HEK293 (cell line): ENCODE measurements around the gene C19orf33.

Source experiments
- GLI2 ChIP-seq: fragments of 450-650 bp; formaldehyde crosslinking; IDR thresholded peaks from 2 replicates; pipeline ENCODE4; 2017; ENCODE audit warnings: missing biosample characterization, missing genetic modification characterization, low read depth, borderline replicate concordance
- PRDM1 ChIP-seq: fragments of 450-650 bp; formaldehyde crosslinking; IDR thresholded peaks from 2 replicates; pipeline ENCODE4; 2016; ENCODE audit warnings: missing biosample characterization, missing genetic modification characterization
- SP3 ChIP-seq: fragments of 450-650 bp; formaldehyde crosslinking; IDR thresholded peaks from 2 replicates; pipeline ENCODE4 v1.5.1; 2016; ENCODE audit warnings: missing biosample characterization, missing genetic modification characterization
- ZBTB20 ChIP-seq: fragments of 450-650 bp; formaldehyde crosslinking; IDR thresholded peaks from 2 replicates; pipeline ENCODE4 v1.5.1; 2016; ENCODE audit warnings: missing biosample characterization, missing genetic modification characterization
- ZNF501 ChIP-seq: fragments of 450-650 bp; formaldehyde crosslinking; IDR thresholded peaks from 2 replicates; pipeline ENCODE4 v1.5.1; 2016; ENCODE audit warnings: missing biosample characterization, missing genetic modification characterization
- ZNF610 ChIP-seq: fragments of 450-650 bp; formaldehyde crosslinking; IDR thresholded peaks from 2 replicates; pipeline ENCODE4 v1.5.1; 2016; ENCODE audit warnings: missing biosample characterization, missing genetic modification characterization, borderline replicate concordance
- ZNF629 ChIP-seq: fragments of 450-650 bp; formaldehyde crosslinking; IDR thresholded peaks from 2 replicates; pipeline ENCODE4 v1.5.1; 2017; ENCODE audit warnings: missing biosample characterization, missing genetic modification characterization
- TF ChIP-seq, protein P1 (sequence below): fragments of 450-650 bp; formaldehyde crosslinking; IDR thresholded peaks from 2 replicates; pipeline ENCODE4 v1.5.1; 2016; ENCODE audit warnings: missing biosample characterization, missing genetic modification characterization, borderline replicate concordance
- TF ChIP-seq, protein P2 (sequence below): fragments of 450-650 bp; formaldehyde crosslinking; IDR thresholded peaks from 2 replicates; pipeline ENCODE4 v1.5.1; 2017; ENCODE audit warnings: missing biosample characterization, missing genetic modification characterization
- TF ChIP-seq, protein P3 (sequence below): fragments of 450-650 bp; formaldehyde crosslinking; optimal IDR thresholded peaks from 2 replicates; pipeline ENCODE3; 2016; ENCODE audit warnings: missing biosample characterization, mild to moderate bottlenecking, missing genetic modification characterization
- TF ChIP-seq, protein P4 (sequence below): fragments of 450-650 bp; formaldehyde crosslinking; IDR thresholded peaks from 2 replicates; pipeline ENCODE4 v1.5.1; 2016; ENCODE audit warnings: missing biosample characterization, missing genetic modification characterization, borderline replicate concordance
- TF ChIP-seq, protein P5 (sequence below): fragments of 450-650 bp; formaldehyde crosslinking; IDR thresholded peaks from 2 replicates; pipeline ENCODE4 v1.5.1; 2016; ENCODE audit warnings: missing biosample characterization, missing genetic modification characterization
- TF ChIP-seq, protein P6 (sequence below): fragments of 450-650 bp; formaldehyde crosslinking; IDR thresholded peaks from 2 replicates; pipeline ENCODE4 v1.5.1; 2016; ENCODE audit warnings: missing biosample characterization, missing genetic modification characterization
- TF ChIP-seq, protein P7 (sequence below): fragments of 450-650 bp; formaldehyde crosslinking; IDR thresholded peaks from 2 replicates; pipeline ENCODE4 v1.5.1; 2017; ENCODE audit warnings: missing biosample characterization, missing genetic modification characterization
- TF ChIP-seq, protein P8 (sequence below): fragments of 450-650 bp; formaldehyde crosslinking; IDR thresholded peaks from 2 replicates; pipeline ENCODE4 v1.5.1; 2016; ENCODE audit warnings: missing biosample characterization, missing genetic modification characterization, low read depth

C19orf33 gene

DNA sequence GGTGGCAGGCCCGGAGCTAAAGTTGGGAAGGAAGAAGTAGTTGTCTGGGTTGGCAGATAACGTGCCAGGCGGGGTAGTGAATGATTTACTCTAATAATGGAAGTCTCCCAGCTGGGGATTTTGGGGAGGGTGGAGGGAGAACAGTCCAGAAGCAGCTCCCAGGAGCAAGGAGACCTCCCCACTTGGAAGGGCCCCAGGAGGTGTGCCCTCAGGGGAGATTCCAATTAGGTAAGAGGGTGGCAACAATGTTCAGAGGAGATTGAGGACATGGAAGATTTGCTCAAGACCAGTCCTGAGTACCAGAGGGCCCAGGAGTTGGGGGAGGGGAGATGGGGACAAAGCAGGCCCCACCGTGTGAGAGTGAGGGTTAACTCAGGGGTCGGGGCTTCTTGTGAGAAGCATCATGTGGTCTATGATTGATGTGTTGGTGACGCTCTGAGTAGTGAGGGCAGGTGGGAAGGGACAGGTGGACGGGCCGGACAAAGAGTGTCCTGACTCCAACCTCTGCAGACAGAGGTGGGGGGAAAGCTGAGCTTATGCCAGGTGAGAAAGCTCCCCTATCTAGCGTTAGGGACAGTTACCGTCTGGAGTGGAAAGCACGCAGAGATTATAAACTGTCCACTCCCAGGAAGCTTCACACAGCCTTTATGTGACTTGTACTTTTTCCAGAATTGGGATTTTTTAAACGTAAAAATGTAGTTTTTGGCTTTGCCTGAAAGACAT, 36.1 kb upstream of the C19orf33 start (continued):
- TF ChIP-seq, protein P1, sequence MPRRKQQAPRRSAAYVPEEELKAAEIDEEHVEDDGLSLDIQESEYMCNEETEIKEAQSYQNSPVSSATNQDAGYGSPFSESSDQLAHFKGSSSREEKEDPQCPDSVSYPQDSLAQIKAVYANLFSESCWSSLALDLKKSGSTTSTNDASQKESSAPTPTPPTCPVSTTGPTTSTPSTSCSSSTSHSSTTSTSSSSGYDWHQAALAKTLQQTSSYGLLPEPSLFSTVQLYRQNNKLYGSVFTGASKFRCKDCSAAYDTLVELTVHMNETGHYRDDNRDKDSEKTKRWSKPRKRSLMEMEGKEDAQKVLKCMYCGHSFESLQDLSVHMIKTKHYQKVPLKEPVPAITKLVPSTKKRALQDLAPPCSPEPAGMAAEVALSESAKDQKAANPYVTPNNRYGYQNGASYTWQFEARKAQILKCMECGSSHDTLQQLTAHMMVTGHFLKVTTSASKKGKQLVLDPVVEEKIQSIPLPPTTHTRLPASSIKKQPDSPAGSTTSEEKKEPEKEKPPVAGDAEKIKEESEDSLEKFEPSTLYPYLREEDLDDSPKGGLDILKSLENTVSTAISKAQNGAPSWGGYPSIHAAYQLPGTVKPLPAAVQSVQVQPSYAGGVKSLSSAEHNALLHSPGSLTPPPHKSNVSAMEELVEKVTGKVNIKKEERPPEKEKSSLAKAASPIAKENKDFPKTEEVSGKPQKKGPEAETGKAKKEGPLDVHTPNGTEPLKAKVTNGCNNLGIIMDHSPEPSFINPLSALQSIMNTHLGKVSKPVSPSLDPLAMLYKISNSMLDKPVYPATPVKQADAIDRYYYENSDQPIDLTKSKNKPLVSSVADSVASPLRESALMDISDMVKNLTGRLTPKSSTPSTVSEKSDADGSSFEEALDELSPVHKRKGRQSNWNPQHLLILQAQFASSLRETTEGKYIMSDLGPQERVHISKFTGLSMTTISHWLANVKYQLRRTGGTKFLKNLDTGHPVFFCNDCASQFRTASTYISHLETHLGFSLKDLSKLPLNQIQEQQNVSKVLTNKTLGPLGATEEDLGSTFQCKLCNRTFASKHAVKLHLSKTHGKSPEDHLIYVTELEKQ (tag by site-specific recombination): no peak
- peak; percentile 77 for TF ChIP-seq PRDM1 (tag by site-specific recombination)
- no peak for TF ChIP-seq SP3 (tag by site-specific recombination)
- TF ChIP-seq, protein P2, sequence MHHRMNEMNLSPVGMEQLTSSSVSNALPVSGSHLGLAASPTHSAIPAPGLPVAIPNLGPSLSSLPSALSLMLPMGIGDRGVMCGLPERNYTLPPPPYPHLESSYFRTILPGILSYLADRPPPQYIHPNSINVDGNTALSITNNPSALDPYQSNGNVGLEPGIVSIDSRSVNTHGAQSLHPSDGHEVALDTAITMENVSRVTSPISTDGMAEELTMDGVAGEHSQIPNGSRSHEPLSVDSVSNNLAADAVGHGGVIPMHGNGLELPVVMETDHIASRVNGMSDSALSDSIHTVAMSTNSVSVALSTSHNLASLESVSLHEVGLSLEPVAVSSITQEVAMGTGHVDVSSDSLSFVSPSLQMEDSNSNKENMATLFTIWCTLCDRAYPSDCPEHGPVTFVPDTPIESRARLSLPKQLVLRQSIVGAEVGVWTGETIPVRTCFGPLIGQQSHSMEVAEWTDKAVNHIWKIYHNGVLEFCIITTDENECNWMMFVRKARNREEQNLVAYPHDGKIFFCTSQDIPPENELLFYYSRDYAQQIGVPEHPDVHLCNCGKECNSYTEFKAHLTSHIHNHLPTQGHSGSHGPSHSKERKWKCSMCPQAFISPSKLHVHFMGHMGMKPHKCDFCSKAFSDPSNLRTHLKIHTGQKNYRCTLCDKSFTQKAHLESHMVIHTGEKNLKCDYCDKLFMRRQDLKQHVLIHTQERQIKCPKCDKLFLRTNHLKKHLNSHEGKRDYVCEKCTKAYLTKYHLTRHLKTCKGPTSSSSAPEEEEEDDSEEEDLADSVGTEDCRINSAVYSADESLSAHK (tag by site-specific recombination): no peak
- TF ChIP-seq, protein P3, sequence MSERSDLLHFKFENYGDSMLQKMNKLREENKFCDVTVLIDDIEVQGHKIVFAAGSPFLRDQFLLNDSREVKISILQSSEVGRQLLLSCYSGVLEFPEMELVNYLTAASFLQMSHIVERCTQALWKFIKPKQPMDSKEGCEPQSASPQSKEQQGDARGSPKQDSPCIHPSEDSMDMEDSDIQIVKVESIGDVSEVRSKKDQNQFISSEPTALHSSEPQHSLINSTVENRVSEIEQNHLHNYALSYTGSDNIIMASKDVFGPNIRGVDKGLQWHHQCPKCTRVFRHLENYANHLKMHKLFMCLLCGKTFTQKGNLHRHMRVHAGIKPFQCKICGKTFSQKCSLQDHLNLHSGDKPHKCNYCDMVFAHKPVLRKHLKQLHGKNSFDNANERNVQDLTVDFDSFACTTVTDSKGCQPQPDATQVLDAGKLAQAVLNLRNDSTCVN: no peak
- TF ChIP-seq ZNF501 (tag by site-specific recombination): no peak
- TF ChIP-seq, protein P4, sequence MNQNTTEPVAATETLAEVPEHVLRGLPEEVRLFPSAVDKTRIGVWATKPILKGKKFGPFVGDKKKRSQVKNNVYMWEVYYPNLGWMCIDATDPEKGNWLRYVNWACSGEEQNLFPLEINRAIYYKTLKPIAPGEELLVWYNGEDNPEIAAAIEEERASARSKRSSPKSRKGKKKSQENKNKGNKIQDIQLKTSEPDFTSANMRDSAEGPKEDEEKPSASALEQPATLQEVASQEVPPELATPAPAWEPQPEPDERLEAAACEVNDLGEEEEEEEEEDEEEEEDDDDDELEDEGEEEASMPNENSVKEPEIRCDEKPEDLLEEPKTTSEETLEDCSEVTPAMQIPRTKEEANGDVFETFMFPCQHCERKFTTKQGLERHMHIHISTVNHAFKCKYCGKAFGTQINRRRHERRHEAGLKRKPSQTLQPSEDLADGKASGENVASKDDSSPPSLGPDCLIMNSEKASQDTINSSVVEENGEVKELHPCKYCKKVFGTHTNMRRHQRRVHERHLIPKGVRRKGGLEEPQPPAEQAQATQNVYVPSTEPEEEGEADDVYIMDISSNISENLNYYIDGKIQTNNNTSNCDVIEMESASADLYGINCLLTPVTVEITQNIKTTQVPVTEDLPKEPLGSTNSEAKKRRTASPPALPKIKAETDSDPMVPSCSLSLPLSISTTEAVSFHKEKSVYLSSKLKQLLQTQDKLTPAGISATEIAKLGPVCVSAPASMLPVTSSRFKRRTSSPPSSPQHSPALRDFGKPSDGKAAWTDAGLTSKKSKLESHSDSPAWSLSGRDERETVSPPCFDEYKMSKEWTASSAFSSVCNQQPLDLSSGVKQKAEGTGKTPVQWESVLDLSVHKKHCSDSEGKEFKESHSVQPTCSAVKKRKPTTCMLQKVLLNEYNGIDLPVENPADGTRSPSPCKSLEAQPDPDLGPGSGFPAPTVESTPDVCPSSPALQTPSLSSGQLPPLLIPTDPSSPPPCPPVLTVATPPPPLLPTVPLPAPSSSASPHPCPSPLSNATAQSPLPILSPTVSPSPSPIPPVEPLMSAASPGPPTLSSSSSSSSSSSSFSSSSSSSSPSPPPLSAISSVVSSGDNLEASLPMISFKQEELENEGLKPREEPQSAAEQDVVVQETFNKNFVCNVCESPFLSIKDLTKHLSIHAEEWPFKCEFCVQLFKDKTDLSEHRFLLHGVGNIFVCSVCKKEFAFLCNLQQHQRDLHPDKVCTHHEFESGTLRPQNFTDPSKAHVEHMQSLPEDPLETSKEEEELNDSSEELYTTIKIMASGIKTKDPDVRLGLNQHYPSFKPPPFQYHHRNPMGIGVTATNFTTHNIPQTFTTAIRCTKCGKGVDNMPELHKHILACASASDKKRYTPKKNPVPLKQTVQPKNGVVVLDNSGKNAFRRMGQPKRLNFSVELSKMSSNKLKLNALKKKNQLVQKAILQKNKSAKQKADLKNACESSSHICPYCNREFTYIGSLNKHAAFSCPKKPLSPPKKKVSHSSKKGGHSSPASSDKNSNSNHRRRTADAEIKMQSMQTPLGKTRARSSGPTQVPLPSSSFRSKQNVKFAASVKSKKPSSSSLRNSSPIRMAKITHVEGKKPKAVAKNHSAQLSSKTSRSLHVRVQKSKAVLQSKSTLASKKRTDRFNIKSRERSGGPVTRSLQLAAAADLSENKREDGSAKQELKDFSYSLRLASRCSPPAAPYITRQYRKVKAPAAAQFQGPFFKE (tag by site-specific recombination): no peak
- TF ChIP-seq, protein P5, sequence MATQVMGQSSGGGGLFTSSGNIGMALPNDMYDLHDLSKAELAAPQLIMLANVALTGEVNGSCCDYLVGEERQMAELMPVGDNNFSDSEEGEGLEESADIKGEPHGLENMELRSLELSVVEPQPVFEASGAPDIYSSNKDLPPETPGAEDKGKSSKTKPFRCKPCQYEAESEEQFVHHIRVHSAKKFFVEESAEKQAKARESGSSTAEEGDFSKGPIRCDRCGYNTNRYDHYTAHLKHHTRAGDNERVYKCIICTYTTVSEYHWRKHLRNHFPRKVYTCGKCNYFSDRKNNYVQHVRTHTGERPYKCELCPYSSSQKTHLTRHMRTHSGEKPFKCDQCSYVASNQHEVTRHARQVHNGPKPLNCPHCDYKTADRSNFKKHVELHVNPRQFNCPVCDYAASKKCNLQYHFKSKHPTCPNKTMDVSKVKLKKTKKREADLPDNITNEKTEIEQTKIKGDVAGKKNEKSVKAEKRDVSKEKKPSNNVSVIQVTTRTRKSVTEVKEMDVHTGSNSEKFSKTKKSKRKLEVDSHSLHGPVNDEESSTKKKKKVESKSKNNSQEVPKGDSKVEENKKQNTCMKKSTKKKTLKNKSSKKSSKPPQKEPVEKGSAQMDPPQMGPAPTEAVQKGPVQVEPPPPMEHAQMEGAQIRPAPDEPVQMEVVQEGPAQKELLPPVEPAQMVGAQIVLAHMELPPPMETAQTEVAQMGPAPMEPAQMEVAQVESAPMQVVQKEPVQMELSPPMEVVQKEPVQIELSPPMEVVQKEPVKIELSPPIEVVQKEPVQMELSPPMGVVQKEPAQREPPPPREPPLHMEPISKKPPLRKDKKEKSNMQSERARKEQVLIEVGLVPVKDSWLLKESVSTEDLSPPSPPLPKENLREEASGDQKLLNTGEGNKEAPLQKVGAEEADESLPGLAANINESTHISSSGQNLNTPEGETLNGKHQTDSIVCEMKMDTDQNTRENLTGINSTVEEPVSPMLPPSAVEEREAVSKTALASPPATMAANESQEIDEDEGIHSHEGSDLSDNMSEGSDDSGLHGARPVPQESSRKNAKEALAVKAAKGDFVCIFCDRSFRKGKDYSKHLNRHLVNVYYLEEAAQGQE: 0 out of 2 replicates have a peak, but pooled peaks have one; percentile 12
- TF ChIP-seq, protein P6, sequence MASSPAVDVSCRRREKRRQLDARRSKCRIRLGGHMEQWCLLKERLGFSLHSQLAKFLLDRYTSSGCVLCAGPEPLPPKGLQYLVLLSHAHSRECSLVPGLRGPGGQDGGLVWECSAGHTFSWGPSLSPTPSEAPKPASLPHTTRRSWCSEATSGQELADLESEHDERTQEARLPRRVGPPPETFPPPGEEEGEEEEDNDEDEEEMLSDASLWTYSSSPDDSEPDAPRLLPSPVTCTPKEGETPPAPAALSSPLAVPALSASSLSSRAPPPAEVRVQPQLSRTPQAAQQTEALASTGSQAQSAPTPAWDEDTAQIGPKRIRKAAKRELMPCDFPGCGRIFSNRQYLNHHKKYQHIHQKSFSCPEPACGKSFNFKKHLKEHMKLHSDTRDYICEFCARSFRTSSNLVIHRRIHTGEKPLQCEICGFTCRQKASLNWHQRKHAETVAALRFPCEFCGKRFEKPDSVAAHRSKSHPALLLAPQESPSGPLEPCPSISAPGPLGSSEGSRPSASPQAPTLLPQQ (tag by site-specific recombination): peak; percentile 27; the same call in 1 of the 2 replicates
- TF ChIP-seq ZNF629 (tag by site-specific recombination): no peak
- TF ChIP-seq GLI2 (tag by site-specific recombination): no peak
- no peak; the same call in 1 of the 2 replicates for TF ChIP-seq ZBTB20
- no peak for TF ChIP-seq ZNF610 (tag by site-specific recombination)
- TF ChIP-seq, protein P7, sequence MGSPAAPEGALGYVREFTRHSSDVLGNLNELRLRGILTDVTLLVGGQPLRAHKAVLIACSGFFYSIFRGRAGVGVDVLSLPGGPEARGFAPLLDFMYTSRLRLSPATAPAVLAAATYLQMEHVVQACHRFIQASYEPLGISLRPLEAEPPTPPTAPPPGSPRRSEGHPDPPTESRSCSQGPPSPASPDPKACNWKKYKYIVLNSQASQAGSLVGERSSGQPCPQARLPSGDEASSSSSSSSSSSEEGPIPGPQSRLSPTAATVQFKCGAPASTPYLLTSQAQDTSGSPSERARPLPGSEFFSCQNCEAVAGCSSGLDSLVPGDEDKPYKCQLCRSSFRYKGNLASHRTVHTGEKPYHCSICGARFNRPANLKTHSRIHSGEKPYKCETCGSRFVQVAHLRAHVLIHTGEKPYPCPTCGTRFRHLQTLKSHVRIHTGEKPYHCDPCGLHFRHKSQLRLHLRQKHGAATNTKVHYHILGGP: no peak
- TF ChIP-seq, protein P8, sequence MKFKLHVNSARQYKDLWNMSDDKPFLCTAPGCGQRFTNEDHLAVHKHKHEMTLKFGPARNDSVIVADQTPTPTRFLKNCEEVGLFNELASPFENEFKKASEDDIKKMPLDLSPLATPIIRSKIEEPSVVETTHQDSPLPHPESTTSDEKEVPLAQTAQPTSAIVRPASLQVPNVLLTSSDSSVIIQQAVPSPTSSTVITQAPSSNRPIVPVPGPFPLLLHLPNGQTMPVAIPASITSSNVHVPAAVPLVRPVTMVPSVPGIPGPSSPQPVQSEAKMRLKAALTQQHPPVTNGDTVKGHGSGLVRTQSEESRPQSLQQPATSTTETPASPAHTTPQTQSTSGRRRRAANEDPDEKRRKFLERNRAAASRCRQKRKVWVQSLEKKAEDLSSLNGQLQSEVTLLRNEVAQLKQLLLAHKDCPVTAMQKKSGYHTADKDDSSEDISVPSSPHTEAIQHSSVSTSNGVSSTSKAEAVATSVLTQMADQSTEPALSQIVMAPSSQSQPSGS (tag by site-specific recombination): no peak
